IMR-90 (cell line): Measurements from ENCODE around the gene RUNX1. TPM values are rescaled to one million over a fixed set of nuclear protein-coding genes. Genes with fewer than 3 reads are reported as not detected.

Experiments used
- ATAC-seq: fragments of 200-7000 bp; cut with Tn5 transposase; 2 replicates; pipeline ENCODE4 v1.9.1; 2020; ENCODE audit warnings: low read depth, mild to moderate bottlenecking, moderate library complexity
- BruUV-seq: library from RNA; stranded (reverse); fragments of 400-500 nt; replicated peaks from 2 replicates; lab custom pipeline; 2021; lab: Mats Ljungman, UMichigan
- CTCF ChIA-PET: fragments of 300-600 bp; formaldehyde crosslinking; extraction: SDS; loops from one replicate; lab custom pipeline; 2021; ENCODE audit warnings: antibody characterized with exemption; lab: Yijun Ruan, JAX
- POLR2A ChIA-PET: fragments of 300-600 bp; sonication (Branson Sonifier 250); formaldehyde crosslinking; loops from one replicate; lab custom pipeline; 2022; ENCODE audit warnings: antibody characterized with exemption; ENCODE audit not compliant: unreplicated experiment; lab: Charles Lee
- DNase-seq: peaks from one replicate; pipeline ENCODE4 v3.0.0; 2013
- H2AFZ ChIP-seq: replicated peaks from 2 replicates; pipeline ENCODE3; 2013; ENCODE audit warnings: low read length, mild to moderate bottlenecking; ENCODE audit not compliant: poor library complexity
- H2AK5ac ChIP-seq: 2 replicates; pipeline ENCODE4 v1.6.1; 2013; ENCODE audit warnings: low read depth, low read length, inconsistent platforms
- H2AK9ac ChIP-seq: replicated peaks from 2 replicates; pipeline ENCODE3; 2013; ENCODE audit warnings: mild to moderate bottlenecking, low read depth, low read length, moderate library complexity; ENCODE audit not compliant: poor library complexity
- H2BK120ac ChIP-seq: 2 replicates; pipeline ENCODE4 v1.6.1; 2013; ENCODE audit warnings: low read depth, low read length, inconsistent platforms
- H2BK15ac ChIP-seq: 3 replicates; pipeline ENCODE4 v1.6.1; 2013; ENCODE audit warnings: low read depth, low read length, inconsistent platforms
- H2BK20ac ChIP-seq: 2 replicates; pipeline ENCODE4 v1.6.1; 2013; ENCODE audit warnings: low read depth, mild to moderate bottlenecking, inconsistent platforms, low read length, moderate library complexity
- H2BK5ac ChIP-seq: 2 replicates; pipeline ENCODE4 v1.6.1; 2013; ENCODE audit warnings: mild to moderate bottlenecking, low read depth, low read length, inconsistent platforms; ENCODE audit not compliant: poor library complexity, severe bottlenecking
- H3K14ac ChIP-seq: replicated peaks from 2 replicates; pipeline ENCODE4 v1.6.1; 2013; ENCODE audit warnings: low read depth, low read length, inconsistent platforms
- H3K18ac ChIP-seq: 2 replicates; pipeline ENCODE4 v1.6.1; 2013; ENCODE audit warnings: low read depth, low read length, control low read depth
- H3K23ac ChIP-seq: 2 replicates; pipeline ENCODE4 v1.6.1; 2013; ENCODE audit warnings: low read depth, low read length, inconsistent platforms
- H3K27ac ChIP-seq: 2 replicates; pipeline ENCODE4 v1.5.1; 2013; ENCODE audit warnings: mild to moderate bottlenecking, control low read depth, low read length; ENCODE audit not compliant: insufficient read depth
- H3K27me3 ChIP-seq: 2 replicates; pipeline ENCODE4 v1.6.1; 2013; ENCODE audit warnings: low read length; ENCODE audit not compliant: control insufficient read depth, insufficient read depth
- H3K36me3 ChIP-seq: 2 replicates; pipeline ENCODE4 v1.6.1; 2013; ENCODE audit warnings: low read length, mixed read lengths; ENCODE audit not compliant: control insufficient read depth, insufficient read depth
- H3K4ac ChIP-seq: 2 replicates; pipeline ENCODE4 v1.6.1; 2013; ENCODE audit warnings: low read depth, low read length, inconsistent platforms
- H3K4me1 ChIP-seq: 2 replicates; pipeline ENCODE4 v1.6.1; 2013; ENCODE audit warnings: low read length, mixed read lengths; ENCODE audit not compliant: control insufficient read depth, insufficient read depth
- H3K4me2 ChIP-seq: 2 replicates; pipeline ENCODE4 v1.6.1; 2013; ENCODE audit warnings: low read depth, mild to moderate bottlenecking, control low read depth, low read length, moderate library complexity
- H3K4me3 ChIP-seq: 2 replicates; pipeline ENCODE4 v1.5.1; 2013; ENCODE audit warnings: low read depth, mild to moderate bottlenecking, control low read depth, low read length, moderate library complexity; ENCODE audit not compliant: insufficient read depth
- H3K56ac ChIP-seq: 2 replicates; pipeline ENCODE4 v1.6.1; 2013; ENCODE audit warnings: low read length, inconsistent platforms; ENCODE audit not compliant: insufficient read depth; ENCODE audit errors: extremely low read depth
- H3K79me1 ChIP-seq, 2 experiments: 2 replicates each; pipeline ENCODE4 v1.6.1; 2013; ENCODE audit warnings: low read length in 2 of 2, inconsistent platforms in 1 of 2, low read depth in 1 of 2
- H3K9ac ChIP-seq: 2 replicates; pipeline ENCODE4 v1.6.1; 2013; ENCODE audit warnings: low read depth, low read length, control low read depth
- H3K9me1 ChIP-seq: 2 replicates; pipeline ENCODE4 v1.6.1; 2013; ENCODE audit warnings: low read length, inconsistent platforms; ENCODE audit not compliant: insufficient read depth
- H3K9me3 ChIP-seq: 2 replicates; pipeline ENCODE4 v1.6.1; 2013; ENCODE audit warnings: low read length; ENCODE audit not compliant: control insufficient read depth, insufficient read depth
- H4K20me1 ChIP-seq: 2 replicates; pipeline ENCODE4 v1.6.1; 2013; ENCODE audit warnings: low read length, inconsistent platforms; ENCODE audit not compliant: insufficient read depth
- H4K5ac ChIP-seq: 2 replicates; pipeline ENCODE4 v1.6.1; 2013; ENCODE audit warnings: mild to moderate bottlenecking, low read depth, low read length, control low read depth
- H4K8ac ChIP-seq, 2 experiments: 2 replicates each; pipeline ENCODE4 v1.6.1; 2013; ENCODE audit warnings: low read depth in 2 of 2, low read length in 2 of 2, control low read depth in 1 of 2, inconsistent platforms in 1 of 2
- H4K91ac ChIP-seq: 2 replicates; pipeline ENCODE4 v1.6.1; 2013; ENCODE audit warnings: low read depth, low read length, inconsistent platforms; ENCODE audit not compliant: insufficient read depth
- CEBPB ChIP-seq: IDR thresholded peaks from 2 replicates; pipeline ENCODE4 v1.6.1; 2012; ENCODE audit warnings: low read depth, low read length, improper control_type of control experiment
- CHD1 ChIP-seq: IDR thresholded peaks from 2 replicates; pipeline ENCODE4 v1.6.1; 2012; ENCODE audit warnings: low read depth, low read length, improper control_type of control experiment
- FOS ChIP-seq: fragments of 150-350 bp; IDR thresholded peaks from 2 replicates; pipeline ENCODE4 v1.6.1; 2016; ENCODE audit warnings: low read depth, low read length
- MAFK ChIP-seq: IDR thresholded peaks from 2 replicates; pipeline ENCODE4 v1.6.1; 2012; ENCODE audit warnings: low read depth, low read length, improper control_type of control experiment
- MXI1 ChIP-seq: IDR thresholded peaks from 2 replicates; pipeline ENCODE4 v1.6.1; 2012; ENCODE audit warnings: low read depth, mild to moderate bottlenecking, low read length, moderate library complexity, borderline replicate concordance
- NFE2L2 ChIP-seq: fragments of 150-350 bp; IDR thresholded peaks from 2 replicates; pipeline ENCODE4 v1.6.1; 2016; ENCODE audit warnings: low read depth, mild to moderate bottlenecking, low read length
- RCOR1 ChIP-seq: IDR thresholded peaks from 2 replicates; pipeline ENCODE4 v1.6.1; 2012; ENCODE audit warnings: mild to moderate bottlenecking, low read length, improper control_type of control experiment; ENCODE audit not compliant: insufficient replicate concordance
- RFX5 ChIP-seq: IDR thresholded peaks from 2 replicates; pipeline ENCODE4 v1.8.0; 2012; ENCODE audit warnings: low read depth, mild to moderate bottlenecking, low read length, moderate library complexity
- SMC3 ChIP-seq: fragments of 150-350 bp; IDR thresholded peaks from 2 replicates; pipeline ENCODE4 v1.6.1; 2016; ENCODE audit warnings: low read depth, mild to moderate bottlenecking, antibody characterized with exemption, low read length, moderate library complexity
- WGBS, 2 experiments: methylation state at CpG; one replicate each; pipeline versions ENCODE4 v1.1.5 to v1.1.7; 2013; ENCODE audit warnings: missing lambda C conversion rate in 2 of 2; ENCODE audit not compliant: insufficient read length in 1 of 2; ENCODE audit errors: extremely low coverage in 2 of 2; 5-methylcytosine and 5-hydroxymethylcytosine counted together
- dilution Hi-C: fragments of 300-500 bp; cut with HindIII; formaldehyde crosslinking; loops from one replicate; pipeline ENCODE4 v1.14.3; 2018; ENCODE audit warnings: low sequenced_read_pairs; ENCODE audit not compliant: unreplicated experiment
- in situ Hi-C: fragments of 300-500 bp; cut with MboI; formaldehyde crosslinking; loops from 3 replicates; pipeline ENCODE4 v1.14.3; 2019; ENCODE audit warnings: low sequenced_read_pairs, inconsistent platforms, mixed read lengths
- intact Hi-C: fragments of 100-400 bp; cut with micrococcal nuclease; formaldehyde crosslinking; loops from 2 replicates; pipeline ENCODE4 v1.10.0; 2022
- polyA plus RNA-seq, 3 experiments: library from polyadenylated mRNA; depleted of rRNA; stranded (reverse); fragments of >200 nt; gene quantifications; 2 replicates each; pipeline ENCODE4 v1.2.3, GENCODE V29; 2012; ENCODE audit warnings: low replicate concordance in 1 of 3
- total RNA-seq: library from RNA; depleted of rRNA; stranded (reverse); fragments of >200 nt; gene quantifications from 2 replicates; pipeline ENCODE4 v1.2.3, GENCODE V29; 2012
- TF ChIP-seq, protein P1 (sequence below): conservative IDR thresholded peaks from 2 replicates; pipeline ENCODE4 v1.5.1; 2012; ENCODE audit warnings: mild to moderate bottlenecking, low read depth, low read length, improper control_type of control experiment

RUNX1 gene
- total and polyA plus RNA-seq, 2 of the 4 experiments (the other 2 are of a cell fraction) = 34.5 to 56.5 TPM

DNA sequence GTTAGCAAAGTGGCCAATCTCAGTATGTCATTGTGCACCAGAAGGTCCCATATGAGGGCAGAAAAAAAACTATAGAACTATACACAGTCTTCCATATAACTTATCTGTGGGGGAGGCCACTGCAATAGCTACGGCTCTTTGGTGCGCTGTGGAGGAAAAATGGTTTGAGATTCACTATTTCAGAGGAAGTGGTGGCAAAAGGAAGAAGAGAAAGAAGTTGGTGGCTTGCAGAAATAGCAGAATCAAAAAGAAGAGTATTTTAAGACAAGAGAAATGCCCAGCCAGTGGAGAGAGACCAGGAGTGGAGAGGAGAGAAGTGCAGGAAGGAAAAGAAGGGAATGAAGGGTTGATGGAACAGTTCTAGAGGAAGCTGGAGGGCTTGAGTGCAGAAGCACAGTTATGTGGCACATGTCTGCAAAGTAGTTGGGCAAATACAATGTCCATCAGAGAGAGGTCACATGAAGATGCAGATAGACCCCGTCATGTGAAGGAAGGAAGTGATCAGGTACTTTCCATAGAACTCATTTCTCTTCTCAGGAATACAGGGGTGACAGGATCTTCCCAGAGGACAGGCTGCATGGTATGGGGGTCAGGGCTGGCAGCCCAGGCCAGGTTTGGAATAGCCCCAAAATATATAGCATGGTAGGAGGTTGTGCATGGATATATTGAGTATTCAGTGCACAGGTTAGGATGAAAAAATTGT, 64.6 kb downstream of the RUNX1 start:
- dilution Hi-C loops = no loop called here
- no peak overlapping the region for H3K27ac ChIP-seq
- peak overlapping the region; percentile 85 for H3K4ac ChIP-seq
- H3K4me3 ChIP-seq = no peak overlapping the region
- peaks cover 23% of the 10 kb centered on the region for H3K9me1 ChIP-seq
- POLR2A ChIA-PET = no interaction called here
- H2BK120ac ChIP-seq = peak overlapping the region; percentile 95
- no peak overlapping the region for H2AK9ac ChIP-seq
- H2BK20ac ChIP-seq = peak overlapping the region; percentile 97
- no peak overlapping the region for H2AFZ ChIP-seq
- WGBS, 2 experiments = 100% methylated on average over 1 of the region's 3 CpGs; no CpG with 5 or more reads in 1 of the 2 experiments
- no peak for ATAC-seq
- intact Hi-C loops = loop anchor here (5.0 kb wide), 1 partner anchor 67 kb away; no protein-coding TSS in a partner anchor
- DNase-seq = no peak
- peak overlapping the region; percentile 87 for H3K14ac ChIP-seq
- H2BK5ac ChIP-seq = peak overlapping the region; percentile 97
- peak overlapping the region; percentile 12 to 81; a peak in 2 of 4 replicates for H4K8ac ChIP-seq
- H3K79me1 ChIP-seq = peaks cover 0 to 25% of the 10 kb centered on the region in 2 experiments; a peak in 2 of 4 replicates
- peak overlapping the region; percentile 98 for H2BK15ac ChIP-seq
- in situ Hi-C loops = no loop called here
- TF ChIP-seq SMC3 (no peak), NFE2L2 (no peak), FOS (no peak), RCOR1 (no peak), MXI1 (no peak), MAFK (no peak), CHD1 (no peak), CEBPB (no peak), RFX5 (no peak)
- TF ChIP-seq, protein P1, sequence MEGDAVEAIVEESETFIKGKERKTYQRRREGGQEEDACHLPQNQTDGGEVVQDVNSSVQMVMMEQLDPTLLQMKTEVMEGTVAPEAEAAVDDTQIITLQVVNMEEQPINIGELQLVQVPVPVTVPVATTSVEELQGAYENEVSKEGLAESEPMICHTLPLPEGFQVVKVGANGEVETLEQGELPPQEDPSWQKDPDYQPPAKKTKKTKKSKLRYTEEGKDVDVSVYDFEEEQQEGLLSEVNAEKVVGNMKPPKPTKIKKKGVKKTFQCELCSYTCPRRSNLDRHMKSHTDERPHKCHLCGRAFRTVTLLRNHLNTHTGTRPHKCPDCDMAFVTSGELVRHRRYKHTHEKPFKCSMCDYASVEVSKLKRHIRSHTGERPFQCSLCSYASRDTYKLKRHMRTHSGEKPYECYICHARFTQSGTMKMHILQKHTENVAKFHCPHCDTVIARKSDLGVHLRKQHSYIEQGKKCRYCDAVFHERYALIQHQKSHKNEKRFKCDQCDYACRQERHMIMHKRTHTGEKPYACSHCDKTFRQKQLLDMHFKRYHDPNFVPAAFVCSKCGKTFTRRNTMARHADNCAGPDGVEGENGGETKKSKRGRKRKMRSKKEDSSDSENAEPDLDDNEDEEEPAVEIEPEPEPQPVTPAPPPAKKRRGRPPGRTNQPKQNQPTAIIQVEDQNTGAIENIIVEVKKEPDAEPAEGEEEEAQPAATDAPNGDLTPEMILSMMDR = no peak
- no peak overlapping the region for H3K9ac ChIP-seq
- no TSS peak for BruUV-seq
- no peak overlapping the region for H3K4me2 ChIP-seq
- H3K56ac ChIP-seq = peak overlapping the region; percentile 14; the same call in 1 of the 2 replicates
- CTCF ChIA-PET = interaction anchor here (1.6 kb wide), 1 partner anchor 10 kb away, joined by 8 read pairs; no protein-coding TSS in a partner anchor
- no peak overlapping the region for H3K18ac ChIP-seq
- no peak overlapping the region for H4K5ac ChIP-seq
- H3K23ac ChIP-seq = peak overlapping the region; percentile 50; the same call in 1 of the 2 replicates
- H3K9me3 ChIP-seq = no peaks in the 10 kb centered on the region
- no peaks in the 10 kb centered on the region for H4K20me1 ChIP-seq
- no peaks in the 10 kb centered on the region for H3K27me3 ChIP-seq
- no peaks in the 10 kb centered on the region for H3K36me3 ChIP-seq
- peaks cover 12% of the 10 kb centered on the region for H3K4me1 ChIP-seq
- H4K91ac ChIP-seq = peak overlapping the region; percentile 80
- H2AK5ac ChIP-seq = peak overlapping the region; percentile 84; the same call in 1 of the 2 replicates
